ENCODE measurements around the gene HIPK2. TPM values are rescaled to one million over a fixed set of nuclear protein-coding genes. Genes with fewer than 3 reads are reported as not detected.

Gene HIPK2
- total and polyA plus RNA-seq, 8 donors, result 25.1 to 61.8 (median 30.4) TPM

DNA sequence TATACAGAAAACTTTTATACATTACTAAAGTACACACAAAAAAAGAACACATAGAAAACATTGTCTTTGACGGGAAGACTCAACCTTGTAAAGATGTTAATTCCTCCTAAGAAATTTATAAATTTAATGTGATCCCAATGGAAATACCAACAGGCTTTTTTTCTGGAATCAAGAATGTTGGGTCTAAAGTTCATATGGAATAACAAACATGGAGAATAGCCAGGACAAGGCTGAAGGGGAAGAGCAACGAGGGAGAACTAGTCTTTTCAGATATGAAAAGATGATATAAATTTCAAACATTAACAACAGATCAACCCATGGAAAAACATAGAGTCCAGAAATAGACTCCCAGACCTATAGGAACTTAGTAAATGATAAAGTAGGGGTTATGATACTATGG is 19.8 kb downstream of the HIPK2 start:
- TF ChIP-seq CTCF (IDR thresholded peaks at IDR 0.05), result no peak
- H3K9me3 ChIP-seq, result no peaks in the 10 kb centered on the region
- ATAC-seq (no peak), DNase-seq (no peak)
- no peak overlapping the region for H3K27ac ChIP-seq
- H3K4me3 ChIP-seq, result no peak overlapping the region
- intact Hi-C loops (cut with DNase I), result no loop called here
- H3K4me1 ChIP-seq, result peaks cover 2 to 42% of the 10 kb centered on the region in 2 donors
- H3K36me3 ChIP-seq, result peaks cover 0 to under 1% of the 10 kb centered on the region in 2 donors
- no peaks in the 10 kb centered on the region for H3K27me3 ChIP-seq

DNA sequence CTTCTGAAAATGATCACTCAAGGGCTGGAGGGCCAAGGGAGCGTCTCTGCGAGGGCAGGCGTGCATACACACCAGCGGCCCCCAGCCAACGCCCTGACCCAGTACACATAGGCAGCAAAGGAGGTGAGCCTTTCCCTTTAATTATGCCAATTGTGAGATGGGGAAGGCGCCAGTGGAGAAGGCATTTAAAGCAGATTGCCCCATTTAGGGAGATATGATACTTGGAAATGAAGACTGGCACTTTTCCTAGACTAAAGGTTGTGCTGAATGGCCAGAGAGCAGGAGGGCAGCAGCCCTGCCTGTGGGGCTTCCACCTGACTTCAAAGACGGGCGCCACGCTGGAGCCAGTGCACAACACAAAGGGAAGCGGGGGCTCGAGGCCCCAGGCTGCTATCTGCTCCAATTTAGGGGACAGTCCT is 24.1 kb downstream of the HIPK2 start:
- DNase-seq, result no peak
- Histone ChIP-seq H3K4me1 (peaks cover 0 to 42% of the 10 kb centered on the region in 2 donors), H3K9me3 (no peaks in the 10 kb centered on the region), H3K36me3 (peaks cover 0 to 4% of the 10 kb centered on the region in 2 donors), H3K27ac (no peak overlapping the region), H3K4me3 (no peak overlapping the region), H3K27me3 (no peaks in the 10 kb centered on the region)
- TF ChIP-seq CTCF (IDR thresholded peaks at IDR 0.05), result no peak
- no peak for ATAC-seq
- intact Hi-C loops (cut with DNase I), result no loop called here

GRCh38 chr7:139753081-139753692 is 24.6 kb downstream of the HIPK2 start:
- no peak for TF ChIP-seq CTCF (IDR thresholded peaks at IDR 0.05)
- H3K4me3 ChIP-seq, result no peak overlapping the region
- H3K27ac ChIP-seq, result no peak overlapping the region
- DNase-seq (no peak), ATAC-seq (no peak)
- no peaks in the 10 kb centered on the region for H3K27me3 ChIP-seq
- H3K36me3 ChIP-seq, result peaks cover 0 to 4% of the 10 kb centered on the region in 2 donors
- no peaks in the 10 kb centered on the region for H3K9me3 ChIP-seq
- peaks cover 4 to 47% of the 10 kb centered on the region in 2 donors for H3K4me1 ChIP-seq
- intact Hi-C loops (cut with DNase I), result no loop called here

DNA sequence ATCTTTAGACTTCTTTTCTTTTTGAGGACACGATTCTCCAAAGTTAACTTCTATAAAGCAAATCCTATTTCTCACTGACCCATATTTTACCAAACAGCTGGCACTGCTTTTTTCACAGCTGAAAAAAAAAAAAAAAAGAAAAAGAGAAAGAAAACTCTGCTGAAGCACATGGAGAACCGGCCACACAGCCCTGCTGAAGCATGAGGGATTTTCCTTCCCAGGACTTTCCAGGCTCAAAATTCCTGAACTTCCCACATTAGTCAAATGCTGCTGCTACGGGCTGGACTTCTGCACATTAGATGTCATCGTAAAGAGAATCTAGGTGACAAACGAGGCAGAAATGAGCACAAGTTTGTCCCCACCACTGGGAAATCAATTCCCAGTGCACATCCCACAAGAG is 25.2 kb downstream of the HIPK2 start:
- intact Hi-C loops (cut with DNase I), result no loop called here
- Histone ChIP-seq H3K36me3 (peaks cover 0 to 4% of the 10 kb centered on the region in 2 donors), H3K27ac (no peak overlapping the region), H3K4me1 (peaks cover 4 to 53% of the 10 kb centered on the region in 2 donors), H3K4me3 (no peak overlapping the region), H3K27me3 (no peaks in the 10 kb centered on the region), H3K9me3 (no peaks in the 10 kb centered on the region)
- no peak for TF ChIP-seq CTCF (IDR thresholded peaks at IDR 0.05)
- no peak for ATAC-seq
- no peak for DNase-seq

GRCh38 chr7:139752148-139752547 is 25.6 kb downstream of the HIPK2 start:
- no peak overlapping the region for H3K4me3 ChIP-seq
- peaks cover 0 to 4% of the 10 kb centered on the region in 2 donors for H3K36me3 ChIP-seq
- no peak overlapping the region for H3K27ac ChIP-seq
- no peak for ATAC-seq
- DNase-seq, result no peak
- peaks cover 4 to 58% of the 10 kb centered on the region in 2 donors for H3K4me1 ChIP-seq
- intact Hi-C loops (cut with DNase I), result no loop called here
- TF ChIP-seq CTCF (IDR thresholded peaks at IDR 0.05), result no peak
- H3K9me3 ChIP-seq, result no peaks in the 10 kb centered on the region
- H3K27me3 ChIP-seq, result no peaks in the 10 kb centered on the region

Data from left lung (tissue), 10 donors.